Measurements from ENCODE around the gene PRPSAP1.

DNA sequence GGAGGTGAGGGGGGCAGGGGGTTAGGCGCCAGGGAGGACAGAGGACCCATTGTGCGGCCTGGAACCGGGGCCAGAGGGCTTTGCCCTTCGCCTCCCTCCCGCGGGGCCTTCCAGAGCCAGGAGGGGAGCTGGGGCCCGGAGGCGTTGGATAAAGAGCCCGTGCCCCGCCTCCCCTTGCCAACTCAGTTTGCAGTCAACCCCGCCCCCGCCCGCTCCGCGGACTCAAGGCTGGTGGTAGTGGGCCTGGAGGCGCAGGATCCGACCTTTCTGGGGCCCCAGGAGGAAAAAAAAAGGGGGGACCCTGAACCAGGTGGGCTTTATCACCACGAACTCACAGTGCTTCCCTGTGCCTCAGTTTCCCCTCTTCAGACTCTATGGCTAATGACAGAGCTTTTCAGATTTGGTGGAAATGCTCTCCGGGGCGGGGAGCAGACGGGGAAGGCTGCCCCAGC lies 28.7 kb upstream of the PRPSAP1 start:
- TF ChIP-seq CTCF (IDR thresholded peaks at IDR 0.05; ENCODE audit: low read depth, low read length) (no peak), MYC (IDR thresholded peaks at IDR 0.05; ENCODE audit: low read depth, low read length) (no peak), POLR2A (IDR thresholded peaks at IDR 0.05; ENCODE audit: extremely low read depth, insufficient read length) (no peak)
- TF ChIP-seq, protein P1, sequence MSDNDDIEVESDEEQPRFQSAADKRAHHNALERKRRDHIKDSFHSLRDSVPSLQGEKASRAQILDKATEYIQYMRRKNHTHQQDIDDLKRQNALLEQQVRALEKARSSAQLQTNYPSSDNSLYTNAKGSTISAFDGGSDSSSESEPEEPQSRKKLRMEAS (IDR thresholded peaks at IDR 0.05; ENCODE audit: low read depth, low read length): no peak

All from NB4 (cell line).